OCI-LY1 (cell line): ENCODE measurements around the gene LDLRAD4.

Experiments used
- H2AFZ ChIP-seq: fragments of 200-600 bp; sonication (generic), shearing (Covaris generic); 2 replicates; pipeline ENCODE4 v1.6.0; 2014; ENCODE audit warnings: antibody characterized with exemption, mild to moderate bottlenecking, low read length
- H3F3A ChIP-seq: fragments of 200-600 bp; sonication (generic), shearing (Covaris generic); 2 replicates; pipeline ENCODE4 v1.6.0; 2014; ENCODE audit warnings: mild to moderate bottlenecking, antibody characterized with exemption, low read length, moderate library complexity; ENCODE audit not compliant: insufficient read depth
- H3K27ac ChIP-seq: fragments of 200-600 bp; sonication (generic); 2 replicates; pipeline ENCODE4 v1.5.1; 2014; ENCODE audit warnings: low read length, mixed run types, mild to moderate bottlenecking, low read depth; ENCODE audit not compliant: poor library complexity, severe bottlenecking
- H3K27me3 ChIP-seq: fragments of 200-600 bp; sonication (generic); 2 replicates; pipeline ENCODE4 v1.6.0; 2014; ENCODE audit warnings: antibody characterized with exemption, mild to moderate bottlenecking, low read length, moderate library complexity; ENCODE audit not compliant: insufficient read depth
- H3K36me3 ChIP-seq: fragments of 200-600 bp; sonication (generic); 2 replicates; pipeline ENCODE4 v1.6.1; 2014; ENCODE audit warnings: mild to moderate bottlenecking, antibody characterized with exemption, low read length, moderate library complexity, mixed read lengths; ENCODE audit not compliant: insufficient read depth
- H3K4me1 ChIP-seq: fragments of 200-600 bp; sonication (generic); 2 replicates; pipeline ENCODE4 v1.5.1; 2014; ENCODE audit warnings: mild to moderate bottlenecking, low read length, moderate library complexity; ENCODE audit not compliant: insufficient read depth, severe bottlenecking
- H3K4me2 ChIP-seq: fragments of 200-600 bp; sonication (generic), shearing (Covaris generic); 2 replicates; pipeline ENCODE4 v1.6.1; 2014; ENCODE audit warnings: low read length
- H3K4me3 ChIP-seq: fragments of 200-600 bp; sonication (generic); 2 replicates; pipeline ENCODE4 v1.5.1; 2014; ENCODE audit warnings: low read length, low read depth, mild to moderate bottlenecking, mixed read lengths; ENCODE audit not compliant: poor library complexity, severe bottlenecking
- H3K79me2 ChIP-seq: fragments of 200-600 bp; shearing (Covaris generic); 2 replicates; pipeline ENCODE4 v1.6.1; 2016; ENCODE audit warnings: mixed run types, low read length, mixed read lengths; ENCODE audit not compliant: insufficient read depth
- H3K9ac ChIP-seq: fragments of 200-600 bp; sonication (generic), shearing (Covaris generic); 2 replicates; pipeline ENCODE4 v1.6.1; 2014; ENCODE audit warnings: mild to moderate bottlenecking, low read length, mixed read lengths
- H3K9me2 ChIP-seq: fragments of 200-600 bp; sonication (generic), shearing (Covaris generic); 2 replicates; pipeline ENCODE4 v1.6.1; 2014; ENCODE audit warnings: low read depth, mild to moderate bottlenecking, low read length, mixed read lengths
- H3K9me3 ChIP-seq: fragments of 200-600 bp; shearing (Covaris generic); 2 replicates; pipeline ENCODE4 v1.6.1; 2014; ENCODE audit warnings: low read length, mixed read lengths
- H4K20me1 ChIP-seq: fragments of 200-600 bp; sonication (generic), shearing (Covaris generic); 2 replicates; pipeline ENCODE4 v1.6.0; 2016; ENCODE audit warnings: mild to moderate bottlenecking, low read length; ENCODE audit not compliant: insufficient read depth
- CTCF ChIP-seq: fragments of 200-600 bp; sonication (generic), shearing (Covaris generic); IDR thresholded peaks from 2 replicates; pipeline ENCODE4 v1.5.1; 2017; ENCODE audit warnings: mild to moderate bottlenecking, antibody characterized with exemption, low read length, moderate library complexity, mixed read lengths
- EZH2 ChIP-seq: fragments of 200-600 bp; sonication (generic), shearing (Covaris generic); IDR thresholded peaks from 2 replicates; pipeline ENCODE4 v1.8.0; 2017; ENCODE audit warnings: borderline replicate concordance, mixed run types, mild to moderate bottlenecking, antibody characterized with exemption, low read length, moderate library complexity, mixed read lengths

The LDLRAD4 gene

GRCh38 chr18:13524054-13524453 lies 305.5 kb downstream of the LDLRAD4 start:
- Histone ChIP-seq H2AFZ (no peak overlapping the region), H3K36me3 (no peaks in the 10 kb centered on the region; the same call in 1 of the 2 replicates), H3K9ac (no peak overlapping the region), H3K4me1 (peaks cover 22% of the 10 kb centered on the region), H3K9me3 (no peaks in the 10 kb centered on the region), H3F3A (no peaks in the 10 kb centered on the region), H4K20me1 (no peaks in the 10 kb centered on the region), H3K27me3 (peaks cover 8% of the 10 kb centered on the region; the same call in 1 of the 2 replicates), H3K79me2 (no peaks in the 10 kb centered on the region), H3K9me2 (no peaks in the 10 kb centered on the region), H3K27ac (no peak overlapping the region), H3K4me2 (no peak overlapping the region), H3K4me3 (no peak overlapping the region)
- TF ChIP-seq CTCF: no peak
- TF ChIP-seq EZH2: no peak

DNA sequence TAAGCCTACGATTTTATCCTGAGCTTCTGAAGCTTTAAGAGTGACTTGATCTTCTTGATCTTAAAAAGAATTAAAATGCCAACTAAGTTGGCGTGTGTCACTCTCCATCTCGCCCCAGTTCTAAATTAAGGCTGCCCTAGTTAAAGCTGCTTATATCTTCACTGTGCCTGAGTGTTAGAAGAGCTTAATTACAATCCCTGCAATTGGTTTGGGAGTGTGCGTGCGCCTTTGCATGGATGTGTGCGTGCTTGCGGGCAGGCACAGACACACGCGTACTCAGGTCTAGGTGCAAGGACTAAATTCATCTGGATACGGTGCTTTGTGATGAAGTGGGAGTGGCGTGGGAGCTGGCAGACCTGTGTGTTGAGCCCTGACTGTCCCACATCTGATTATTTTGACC lies 306.3 kb downstream of the LDLRAD4 start:
- no peak overlapping the region for H3K27ac ChIP-seq
- peaks cover 8% of the 10 kb centered on the region; the same call in 1 of the 2 replicates for H3K27me3 ChIP-seq
- peaks cover 23% of the 10 kb centered on the region for H3K4me1 ChIP-seq
- no peaks in the 10 kb centered on the region for H3K9me2 ChIP-seq
- H3K79me2 ChIP-seq: no peaks in the 10 kb centered on the region
- H3F3A ChIP-seq: no peaks in the 10 kb centered on the region
- H3K9ac ChIP-seq: no peak overlapping the region
- TF ChIP-seq CTCF (no peak), EZH2 (no peak)
- no peak overlapping the region for H3K4me3 ChIP-seq
- no peaks in the 10 kb centered on the region for H4K20me1 ChIP-seq
- no peak overlapping the region for H3K4me2 ChIP-seq
- H3K36me3 ChIP-seq: no peaks in the 10 kb centered on the region; the same call in 1 of the 2 replicates
- H3K9me3 ChIP-seq: no peaks in the 10 kb centered on the region
- H2AFZ ChIP-seq: no peak overlapping the region

DNA sequence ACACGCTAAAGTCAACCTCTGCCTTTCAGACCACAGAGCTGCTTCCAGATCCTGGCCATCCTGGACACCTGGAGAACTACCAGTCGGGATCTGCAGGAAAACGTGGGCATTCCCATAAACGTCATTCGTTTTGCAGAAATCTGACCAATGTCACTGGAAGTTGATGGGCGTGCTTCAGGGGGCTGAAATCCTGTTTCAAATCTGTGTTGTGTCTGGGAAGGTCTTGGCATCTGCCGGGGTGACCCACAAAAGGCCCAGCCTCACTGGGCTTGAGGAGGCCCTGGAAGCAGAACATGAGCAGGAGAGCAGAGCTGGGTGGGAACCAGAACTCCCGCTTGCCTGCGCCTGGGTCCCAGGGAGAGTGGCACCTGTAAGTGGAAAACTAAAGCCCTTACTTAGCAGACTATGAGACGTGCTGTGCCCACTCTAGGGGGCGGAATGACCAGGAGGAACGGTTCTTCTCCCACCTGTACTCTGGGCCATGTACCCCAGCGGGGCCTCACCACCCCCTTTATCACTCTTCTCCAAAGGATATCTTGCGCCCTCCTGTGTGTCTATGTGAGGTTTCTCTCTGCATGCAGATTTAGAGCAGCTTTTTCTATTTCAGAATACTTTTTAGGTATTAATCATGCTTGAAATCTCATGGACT lies 306.9 kb downstream of the LDLRAD4 start:
- H3K9ac ChIP-seq: no peak overlapping the region
- peaks cover 23% of the 10 kb centered on the region for H3K4me1 ChIP-seq
- peaks cover 8% of the 10 kb centered on the region; the same call in 1 of the 2 replicates for H3K27me3 ChIP-seq
- no peaks in the 10 kb centered on the region for H3K79me2 ChIP-seq
- peak; percentile 55 for TF ChIP-seq CTCF
- no peak for TF ChIP-seq EZH2
- H2AFZ ChIP-seq: no peak overlapping the region
- H3K27ac ChIP-seq: no peak overlapping the region
- no peaks in the 10 kb centered on the region for H3K9me3 ChIP-seq
- H3K9me2 ChIP-seq: no peaks in the 10 kb centered on the region
- H3K4me3 ChIP-seq: no peak overlapping the region
- no peak overlapping the region for H3K4me2 ChIP-seq
- H4K20me1 ChIP-seq: no peaks in the 10 kb centered on the region
- H3K36me3 ChIP-seq: no peaks in the 10 kb centered on the region; the same call in 1 of the 2 replicates
- H3F3A ChIP-seq: no peaks in the 10 kb centered on the region
